HG03103 (cell line): ENCODE results near the gene POLD2.

Experiments used
- ATAC-seq: cut with Tn5 transposase; IDR thresholded peaks from one replicate; pipeline ENCODE4 v1.9.1; 2021; ENCODE audit warnings: low read depth; ENCODE audit not compliant: unreplicated experiment

Gene POLD2

DNA sequence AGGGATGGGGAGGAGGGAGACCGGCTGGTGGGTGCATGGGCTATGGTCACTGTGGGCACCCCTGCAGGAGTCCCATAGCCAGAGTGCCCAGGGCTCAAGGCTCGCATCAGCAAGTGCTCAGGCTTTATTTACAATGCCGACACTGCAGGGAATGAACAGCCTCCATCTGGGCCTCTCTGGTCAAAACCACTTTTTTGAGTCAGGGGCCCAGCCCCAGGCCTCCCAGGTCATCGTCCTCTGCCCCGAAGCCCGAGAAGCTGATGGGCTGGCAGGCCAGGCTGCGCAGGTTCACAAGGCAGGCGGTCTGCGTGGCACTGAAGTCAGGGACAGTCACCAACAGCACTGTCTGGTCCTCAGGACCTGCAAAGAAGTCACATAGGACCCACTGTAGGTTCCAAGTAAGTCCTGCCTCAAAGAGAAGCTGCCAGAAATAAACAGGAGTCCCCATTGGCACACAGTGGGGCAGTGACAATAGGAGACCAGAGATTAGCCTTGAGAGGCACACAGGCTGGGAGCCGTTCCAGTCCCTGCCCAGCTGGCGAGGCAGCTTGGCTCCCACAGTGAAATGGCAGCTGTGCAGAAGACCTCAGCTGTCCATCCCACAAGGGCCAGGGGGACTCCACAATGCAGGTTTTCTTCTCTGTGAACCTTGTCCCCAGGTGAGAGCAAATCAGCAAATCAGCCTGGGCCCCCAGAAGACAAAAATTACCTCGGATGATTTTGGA lies 8.6 kb downstream of the POLD2 start:
- ATAC-seq, result no peak

GRCh38 chr7:44113764-44114354 lies 9.5 kb downstream of the POLD2 start:
- no peak for ATAC-seq

- ATAC-seq, result no peak
Observed at GRCh38 chr7:44112997-44113763, 10.2 kb downstream of the POLD2 start.

DNA sequence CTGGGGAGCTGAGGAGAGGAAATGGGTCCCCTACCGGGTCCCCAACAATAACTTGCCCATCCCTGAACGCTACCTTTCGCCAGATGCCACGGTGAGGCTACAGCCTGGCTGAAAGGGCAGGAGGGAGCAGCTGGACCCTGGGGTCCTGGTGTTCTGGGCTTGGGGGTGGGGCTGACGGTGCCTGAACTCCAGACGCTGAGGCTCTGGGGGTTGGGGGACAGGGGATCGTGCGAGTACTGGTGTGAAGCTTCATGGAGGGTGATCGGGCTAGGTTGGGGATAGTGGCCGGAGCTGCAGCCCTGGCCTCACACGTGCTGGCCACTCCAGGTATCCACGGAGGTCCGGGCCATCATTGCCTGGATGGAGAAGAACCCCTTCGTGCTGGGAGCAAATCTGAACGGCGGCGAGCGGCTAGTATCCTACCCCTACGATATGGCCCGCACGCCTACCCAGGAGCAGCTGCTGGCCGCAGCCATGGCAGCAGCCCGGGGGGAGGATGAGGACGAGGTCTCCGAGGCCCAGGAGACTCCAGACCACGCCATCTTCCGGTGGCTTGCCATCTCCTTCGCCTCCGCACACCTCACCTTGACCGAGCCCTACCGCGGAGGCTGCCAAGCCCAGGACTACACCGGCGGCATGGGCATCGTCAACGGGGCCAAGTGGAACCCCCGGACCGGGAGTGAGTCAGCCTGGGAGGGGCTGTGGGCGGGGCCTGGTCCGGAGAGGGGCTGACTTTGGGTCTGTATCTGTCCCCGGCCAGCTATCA lies 10.9 kb downstream of the POLD2 start:
- ATAC-seq, result no peak

DNA sequence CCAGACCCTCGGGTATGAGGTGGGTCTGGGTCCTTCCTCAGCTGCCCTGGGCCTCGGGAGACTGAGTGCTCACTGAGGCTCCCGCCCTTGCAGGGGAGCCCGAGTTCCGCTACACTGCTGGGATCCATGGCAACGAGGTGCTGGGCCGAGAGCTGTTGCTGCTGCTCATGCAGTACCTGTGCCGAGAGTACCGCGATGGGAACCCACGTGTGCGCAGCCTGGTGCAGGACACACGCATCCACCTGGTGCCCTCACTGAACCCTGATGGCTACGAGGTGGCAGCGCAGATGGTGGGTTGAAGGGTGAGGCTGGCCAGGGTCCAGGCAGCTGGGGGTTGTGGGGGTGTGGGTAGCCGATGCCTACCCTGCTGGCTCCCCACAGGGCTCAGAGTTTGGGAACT lies 11.6 kb downstream of the POLD2 start:
- ATAC-seq, result no peak

DNA sequence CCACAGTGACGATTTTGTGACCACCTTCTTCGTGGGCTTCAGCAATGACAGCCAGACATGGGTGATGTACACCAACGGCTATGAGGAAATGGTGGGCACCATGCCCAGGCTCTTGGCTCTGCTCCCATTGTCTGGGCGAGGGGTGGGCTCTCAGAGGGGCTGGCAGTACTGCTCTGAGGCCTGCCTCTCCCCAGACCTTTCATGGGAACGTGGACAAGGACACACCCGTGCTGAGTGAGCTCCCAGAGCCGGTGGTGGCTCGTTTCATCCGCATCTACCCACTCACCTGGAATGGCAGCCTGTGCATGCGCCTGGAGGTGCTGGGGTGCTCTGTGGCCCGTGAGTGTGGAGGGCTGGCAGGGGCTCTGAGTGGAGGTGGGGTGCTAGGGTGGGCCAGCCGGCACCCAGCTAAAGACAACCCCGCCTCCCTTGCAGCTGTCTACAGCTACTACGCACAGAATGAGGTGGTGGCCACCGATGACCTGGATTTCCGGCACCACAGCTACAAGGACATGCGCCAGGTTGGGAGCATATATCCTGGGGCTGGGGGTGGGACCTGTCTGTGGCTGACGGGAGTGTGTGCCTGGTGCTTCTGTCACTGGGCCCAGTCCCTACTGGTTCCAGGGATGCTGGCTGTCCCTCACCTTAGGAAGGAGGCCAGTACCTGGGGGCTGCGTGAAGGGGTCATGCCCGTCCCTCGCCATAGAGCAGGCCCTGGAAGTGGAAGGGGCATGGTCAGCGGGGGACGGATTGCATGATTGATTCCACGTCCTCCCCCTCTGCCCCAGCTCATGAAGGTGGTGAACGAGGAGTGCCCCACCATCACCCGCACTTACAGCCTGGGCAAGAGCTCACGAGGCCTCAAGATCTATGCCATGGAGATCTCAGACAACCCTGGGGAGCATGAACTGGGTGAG lies 12.4 kb downstream of the POLD2 start:
- ATAC-seq, result no peak

- no peak for ATAC-seq
Observed at GRCh38 chr7:44109991-44110390, 13.4 kb downstream of the POLD2 start.

GRCh38 chr7:44108768-44109750 lies 14.3 kb downstream of the POLD2 start:
- no peak for ATAC-seq

DNA sequence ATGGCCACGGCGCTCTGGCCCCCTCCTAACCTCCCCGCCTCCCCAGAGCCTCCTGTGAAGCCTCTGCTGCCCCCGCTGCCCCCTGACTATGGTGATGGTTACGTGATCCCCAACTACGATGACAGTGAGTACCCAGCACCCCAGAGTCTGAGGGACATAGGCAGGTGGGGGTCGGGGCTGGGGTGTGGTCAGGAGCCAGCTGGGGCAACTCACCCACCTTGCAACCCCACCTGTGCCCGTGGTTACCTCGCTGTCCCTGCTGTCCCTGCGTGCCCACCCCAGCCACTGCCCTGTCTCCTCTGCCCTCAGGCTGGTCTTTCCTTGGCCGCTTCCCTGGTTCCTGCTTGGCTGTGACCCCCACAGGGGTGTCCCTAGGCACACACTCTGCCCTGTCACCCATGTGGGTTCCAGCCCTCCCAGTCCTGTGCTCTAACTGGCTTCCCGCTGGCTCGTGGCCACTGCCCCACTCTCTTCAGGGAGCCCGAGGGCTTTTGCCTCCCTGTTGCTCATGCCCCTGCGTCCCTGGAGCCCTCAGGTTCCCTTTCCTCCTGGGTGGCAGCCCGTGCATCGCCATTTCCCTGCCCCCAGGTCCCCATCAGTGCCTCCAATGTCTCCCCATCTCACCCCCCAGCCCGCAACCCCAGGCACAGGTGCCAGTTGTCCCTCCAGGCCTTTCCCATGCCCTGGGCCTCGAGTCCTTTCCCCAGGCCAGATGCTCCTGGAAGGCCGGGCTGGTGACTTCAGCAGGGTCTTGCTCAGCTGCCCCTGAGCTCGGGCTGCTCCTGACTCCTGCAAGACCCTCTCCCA lies 15.2 kb downstream of the POLD2 start:
- no peak for ATAC-seq

DNA sequence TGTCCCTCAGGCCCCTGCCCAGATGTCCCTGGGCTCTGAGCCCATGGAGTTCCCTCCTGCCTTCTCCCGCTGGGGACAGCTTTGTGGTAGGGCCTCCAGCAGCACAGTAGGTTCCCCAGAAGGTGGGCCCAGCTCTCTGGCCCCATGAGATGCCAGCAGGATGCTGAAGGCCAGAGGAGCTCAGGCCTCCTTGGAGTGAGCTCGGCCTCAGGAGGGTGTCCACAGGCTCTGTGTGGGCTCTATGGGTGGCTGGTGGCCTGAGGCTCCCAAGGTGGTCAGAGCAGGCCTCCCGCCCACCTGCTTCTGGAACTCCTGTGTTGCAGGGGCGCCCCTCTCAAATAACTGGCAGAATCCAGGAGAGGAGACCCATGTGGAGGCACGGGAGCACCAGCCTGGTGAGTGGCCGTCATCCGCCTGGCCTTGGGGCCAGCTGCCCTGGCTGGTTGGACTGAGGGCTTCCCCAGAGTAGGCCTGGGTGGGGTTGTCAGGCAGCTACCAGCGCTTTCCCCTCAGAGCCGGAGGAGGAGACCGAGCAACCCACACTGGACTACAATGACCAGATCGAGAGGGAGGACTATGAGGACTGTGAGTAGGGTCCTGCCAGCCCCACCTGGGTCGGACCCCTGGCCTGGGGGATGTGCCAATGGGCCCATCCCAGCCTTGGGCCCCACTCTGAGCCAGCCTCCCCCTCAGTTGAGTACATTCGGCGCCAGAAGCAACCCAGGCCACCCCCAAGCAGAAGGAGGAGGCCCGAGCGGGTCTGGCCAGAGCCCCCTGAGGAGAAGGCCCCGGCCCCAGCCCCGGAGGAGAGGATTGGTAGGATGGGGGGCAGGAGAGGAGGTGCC lies 16.0 kb downstream of the POLD2 start:
- ATAC-seq, result no peak

- ATAC-seq, result no peak
Observed at GRCh38 chr7:44106311-44107065, 16.9 kb downstream of the POLD2 start.

GRCh38 chr7:44105832-44106231 lies 17.5 kb downstream of the POLD2 start:
- ATAC-seq, result no peak

GRCh38 chr7:44104860-44105771 lies 18.2 kb downstream of the POLD2 start:
- ATAC-seq, result no peak

- ATAC-seq, result no peak
Observed at GRCh38 chr7:44103923-44104859, 19.2 kb downstream of the POLD2 start, which contains the start of gene AEBP1. Gene AEBP1, plus strand, starts transcription at chr7:44104345. Its CDS starts 321 bp downstream, at chr7:44104666.
